H9 (cell line): ENCODE results near the gene IGF1R. TPM values are rescaled to one million over a fixed set of nuclear protein-coding genes. Genes with fewer than 3 reads are reported as not detected.

Experiments used
- DNase-seq: peaks from one replicate; pipeline ENCODE4 v3.0.0-alpha.2; 2017
- H2AFZ ChIP-seq: one replicate; pipeline ENCODE4 v1.6.1; 2013; ENCODE audit warnings: mild to moderate bottlenecking, low read length, control low read depth, moderate library complexity
- H2AK5ac ChIP-seq: 2 replicates; pipeline ENCODE4 v1.6.1; 2013; ENCODE audit warnings: low read length, control low read depth, mixed read lengths; ENCODE audit not compliant: insufficient read length
- H2BK120ac ChIP-seq: one replicate; pipeline ENCODE4 v1.6.1; 2013; ENCODE audit warnings: low read depth, mild to moderate bottlenecking, low read length, control low read depth, inconsistent platforms; ENCODE audit not compliant: poor library complexity, severe bottlenecking
- H2BK12ac ChIP-seq: 2 replicates; pipeline ENCODE4 v1.6.1; 2013; ENCODE audit warnings: low read length, control low read depth, mixed read lengths, low read depth; ENCODE audit not compliant: insufficient read length
- H2BK15ac ChIP-seq: 2 replicates; pipeline ENCODE4 v1.6.1; 2013; ENCODE audit warnings: low read depth, low read length, control low read depth
- H2BK20ac ChIP-seq: one replicate; pipeline ENCODE4 v1.6.1; 2013; ENCODE audit warnings: low read depth, mild to moderate bottlenecking, low read length, control low read depth, inconsistent platforms; ENCODE audit not compliant: poor library complexity, severe bottlenecking
- H2BK5ac ChIP-seq: 2 replicates; pipeline ENCODE4 v1.6.1; 2013; ENCODE audit warnings: low read length, control low read depth, mixed read lengths; ENCODE audit not compliant: insufficient read length
- H3K14ac ChIP-seq: 2 replicates; pipeline ENCODE4 v1.6.1; 2013; ENCODE audit warnings: low read length, control low read depth; ENCODE audit not compliant: insufficient read depth
- H3K18ac ChIP-seq: 2 replicates; pipeline ENCODE4 v1.6.1; 2013; ENCODE audit warnings: low read depth, mild to moderate bottlenecking, mixed read lengths, low read length, control low read depth; ENCODE audit not compliant: insufficient read length
- H3K23ac ChIP-seq: 2 replicates; pipeline ENCODE4 v1.6.1; 2013; ENCODE audit warnings: low read length, control low read depth, mixed read lengths, low read depth; ENCODE audit not compliant: insufficient read length
- H3K23me2 ChIP-seq: 2 replicates; pipeline ENCODE4 v1.6.1; 2013; ENCODE audit warnings: low read depth, mild to moderate bottlenecking, mixed read lengths, low read length, control low read depth; ENCODE audit not compliant: insufficient read length, poor library complexity, severe bottlenecking
- H3K27ac ChIP-seq: 2 replicates; pipeline ENCODE4 v1.5.1; 2013; ENCODE audit warnings: low read length, control low read depth, mixed read lengths, low read depth; ENCODE audit not compliant: insufficient read length
- H3K27me3 ChIP-seq: 2 replicates; pipeline ENCODE4 v1.6.1; 2013; ENCODE audit warnings: low read length, control low read depth, inconsistent platforms; ENCODE audit not compliant: insufficient read depth
- H3K4ac ChIP-seq: 2 replicates; pipeline ENCODE4 v1.6.1; 2013; ENCODE audit warnings: low read depth, mild to moderate bottlenecking, control low read depth, inconsistent platforms, low read length, moderate library complexity
- H3K4me1 ChIP-seq: 2 replicates; pipeline ENCODE4 v1.6.1; 2013; ENCODE audit warnings: low read length, control low read depth, inconsistent platforms; ENCODE audit not compliant: insufficient read depth
- H3K4me2 ChIP-seq: 2 replicates; pipeline ENCODE4 v1.6.1; 2013; ENCODE audit warnings: low read length, control low read depth, mixed read lengths; ENCODE audit not compliant: insufficient read length, insufficient read depth
- H3K56ac ChIP-seq: 2 replicates; pipeline ENCODE4 v1.6.1; 2013; ENCODE audit warnings: low read depth, mild to moderate bottlenecking, mixed read lengths, low read length, control low read depth; ENCODE audit not compliant: insufficient read length
- H3K79me1 ChIP-seq: 2 replicates; pipeline ENCODE4 v1.6.1; 2013; ENCODE audit warnings: low read depth, mild to moderate bottlenecking, moderate library complexity, low read length, control low read depth, inconsistent platforms; ENCODE audit not compliant: insufficient read depth, poor library complexity, severe bottlenecking
- H3K79me2 ChIP-seq: 2 replicates; pipeline ENCODE4 v1.6.1; 2013; ENCODE audit warnings: low read length, control low read depth, inconsistent platforms; ENCODE audit not compliant: insufficient read depth
- H3K9ac ChIP-seq: 2 replicates; pipeline ENCODE4 v1.6.1; 2013; ENCODE audit warnings: low read length, control low read depth, mixed read lengths; ENCODE audit not compliant: insufficient read length; ENCODE audit errors: extremely low read depth
- H3K9me3 ChIP-seq: one replicate; pipeline ENCODE4 v1.6.1; 2013; ENCODE audit warnings: low read depth, low read length, inconsistent platforms; ENCODE audit not compliant: control insufficient read depth
- H3T11ph ChIP-seq: one replicate; pipeline ENCODE4 v1.6.1; 2013; ENCODE audit warnings: mild to moderate bottlenecking, low read length, control low read depth, inconsistent platforms
- H4K20me1 ChIP-seq: one replicate; pipeline ENCODE4 v1.6.1; 2013; ENCODE audit not compliant: control insufficient read depth, insufficient read length, insufficient read depth
- H4K5ac ChIP-seq: 2 replicates; pipeline ENCODE4 v1.6.1; 2013; ENCODE audit warnings: low read depth, mild to moderate bottlenecking, mixed read lengths, low read length, control low read depth; ENCODE audit not compliant: insufficient read length
- H4K8ac ChIP-seq: replicated peaks from 2 replicates; pipeline ENCODE4 v1.6.1; 2013; ENCODE audit warnings: low read length, control low read depth, mixed read lengths, low read depth; ENCODE audit not compliant: insufficient read length
- H4K91ac ChIP-seq: 2 replicates; pipeline ENCODE4 v1.6.1; 2013; ENCODE audit warnings: low read depth, mild to moderate bottlenecking, moderate library complexity, mixed read lengths, low read length, control low read depth; ENCODE audit not compliant: insufficient read length
- H3K27ac Mint-ChIP-seq, 3 experiments: 2 replicates in 2 of 3; 3 replicates in 1 of 3; pipeline ENCODE4 v1.8.0; 2020 to 2021; ENCODE audit warnings: mixed read lengths in 3 of 3, mild to moderate bottlenecking in 1 of 3, moderate library complexity in 1 of 3
- H3K27me3 Mint-ChIP-seq: 2 replicates; pipeline ENCODE4 v1.8.0; 2021; ENCODE audit warnings: low read depth, mild to moderate bottlenecking, moderate library complexity, mixed read lengths
- H3K36me3 Mint-ChIP-seq, 3 experiments: 2 replicates in 2 of 3; 3 replicates in 1 of 3; pipeline ENCODE4 v1.8.0; 2020 to 2021; ENCODE audit warnings: low read depth in 3 of 3, mixed read lengths in 3 of 3; ENCODE audit not compliant: insufficient read depth in 1 of 3
- H3K4me1 Mint-ChIP-seq, 2 experiments: 2 replicates each; pipeline ENCODE4 v1.8.0; 2020; ENCODE audit warnings: mixed read lengths in 2 of 2
- H3K4me3 Mint-ChIP-seq, 2 experiments: 2 replicates in 1 of 2; 3 replicates in 1 of 2; pipeline ENCODE4 v1.8.0; 2020 to 2021; ENCODE audit warnings: mild to moderate bottlenecking in 2 of 2, mixed read lengths in 2 of 2, moderate library complexity in 1 of 2
- H3K9me3 Mint-ChIP-seq, 2 experiments: 2 replicates in 1 of 2; 3 replicates in 1 of 2; pipeline ENCODE4 v1.8.0; 2020; ENCODE audit warnings: mild to moderate bottlenecking in 2 of 2, mixed read lengths in 2 of 2, moderate library complexity in 1 of 2
- CTCF ChIP-seq: fragments of 200-600 bp; sonication (generic); conservative IDR thresholded peaks from 3 replicates; pipeline ENCODE4 v1.8.0; 2021; ENCODE audit warnings: antibody characterized with exemption, mild to moderate bottlenecking
- WGBS: extraction: QIAGEN DNeasy Blood & Tissue Kit; methylation state at CpG from one replicate; pipeline ENCODE4 v1.1.7; 2013; ENCODE audit warnings: missing lambda C conversion rate, low lambda C conversion rate, mixed read lengths; ENCODE audit not compliant: insufficient read length; ENCODE audit errors: extremely low coverage; 5-methylcytosine and 5-hydroxymethylcytosine counted together
- total RNA-seq: library from RNA; stranded (reverse); gene quantifications from 2 replicates; pipeline ENCODE4 v1.2.1, GENCODE V29; 2021

Gene IGF1R
- total RNA-seq, 1 experiment from 2014 or later: 70.0 TPM

GRCh38 chr15:98694161-98694560, 45.8 kb downstream of the IGF1R start:
- no peak overlapping the region for H3K4me3 Mint-ChIP-seq
- no peak for TF ChIP-seq CTCF

More at GRCh38 chr15:98694161-98694560, 45.8 kb downstream of the IGF1R start:
- WGBS: no CpG with 5 or more reads among the region's 6 CpGs
- H4K91ac ChIP-seq: no peak overlapping the region
- H3K79me2 ChIP-seq: peaks cover 79% of the 10 kb centered on the region; the same call in 1 of the 2 replicates
- no peak overlapping the region for H4K8ac ChIP-seq
- H2BK20ac ChIP-seq: no peak overlapping the region
- no peaks in the 10 kb centered on the region for H3K9me3 Mint-ChIP-seq
- no peak overlapping the region for H3K56ac ChIP-seq
- no peak overlapping the region; a peak in 1 of 7 replicates for H3K27ac Mint-ChIP-seq
- H3K9ac ChIP-seq: no peak overlapping the region
- DNase-seq: no peak
- H3T11ph ChIP-seq: no peak overlapping the region
- no peaks in the 10 kb centered on the region for H3K23me2 ChIP-seq
- peaks cover 56 to 58% of the 10 kb centered on the region in 2 experiments for H3K4me1 Mint-ChIP-seq
- no peak overlapping the region for H3K14ac ChIP-seq
- no peak overlapping the region for H4K5ac ChIP-seq
- no peak overlapping the region for H3K18ac ChIP-seq
- H3K4me2 ChIP-seq: no peak overlapping the region
- no peak overlapping the region for H2BK12ac ChIP-seq
- no peak overlapping the region for H3K4ac ChIP-seq
- peaks cover 13% of the 10 kb centered on the region for H3K79me1 ChIP-seq
- no peaks in the 10 kb centered on the region for H3K9me3 ChIP-seq
- H3K27me3 ChIP-seq: no peaks in the 10 kb centered on the region
- H2BK15ac ChIP-seq: no peak overlapping the region
- H2BK5ac ChIP-seq: no peak overlapping the region
- no peak overlapping the region for H2AK5ac ChIP-seq
- no peak overlapping the region for H2AFZ ChIP-seq
- H3K36me3 Mint-ChIP-seq: peaks cover 0 to 4% (median 2%) of the 10 kb centered on the region in 3 experiments; a peak in 1 of 7 replicates
- H3K4me1 ChIP-seq: peaks cover 16% of the 10 kb centered on the region; the same call in 1 of the 2 replicates
- H3K27me3 Mint-ChIP-seq: no peaks in the 10 kb centered on the region; the same call in 1 of the 2 replicates
- no peak overlapping the region for H3K27ac ChIP-seq
- peaks cover 3% of the 10 kb centered on the region for H4K20me1 ChIP-seq
- no peak overlapping the region for H3K23ac ChIP-seq
- no peak overlapping the region for H2BK120ac ChIP-seq
